Activated CD4-positive, CD25-positive, alpha-beta regulatory T cell treated with anti-CD3 and anti-CD28 coated beads, Interleukin-2, amount 50 U/mL, for 72 hours (primary cell): ENCODE measurements around the gene COIL.

Experiments
- DNase-seq: peaks from one replicate; pipeline ENCODE4 v3.0.0; 2021

The COIL gene

GRCh38 chr17:56933868-56934267 lies 27.0 kb downstream of the COIL start:
- no peak for DNase-seq

DNA sequence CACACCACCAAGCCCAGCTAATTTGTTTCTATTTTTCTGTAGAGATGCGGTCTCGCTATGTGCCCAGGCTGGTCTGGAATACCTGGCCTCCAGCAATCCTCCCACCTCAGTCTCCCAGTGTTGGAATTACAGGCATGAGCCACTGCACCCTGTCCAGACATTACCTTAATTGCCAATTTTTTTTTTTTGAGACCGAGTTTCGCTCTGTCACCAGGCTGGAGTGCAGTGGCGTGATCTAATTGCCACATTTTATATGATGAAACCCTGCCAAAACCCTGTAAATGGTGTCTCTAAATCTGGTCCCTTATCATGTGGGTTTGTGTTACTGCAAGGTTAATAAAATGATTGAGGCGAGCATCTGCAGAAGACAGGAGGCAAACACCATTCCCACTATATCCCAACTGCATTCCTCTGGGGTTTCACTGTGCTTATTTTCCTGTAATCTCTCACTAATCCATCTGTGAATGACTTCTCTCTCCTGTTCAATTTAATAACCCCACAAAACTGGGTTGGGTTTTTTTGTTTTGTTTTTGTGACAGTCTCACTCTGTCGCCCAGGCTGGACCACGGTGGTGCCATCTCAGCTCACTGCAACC lies 27.6 kb downstream of the COIL start:
- DNase-seq, result no peak

GRCh38 chr17:56930739-56931337 lies 30.0 kb downstream of the COIL start:
- DNase-seq, result no peak

- no peak for DNase-seq
Observed at GRCh38 chr17:56929362-56929969, 31.4 kb downstream of the COIL start.

DNA sequence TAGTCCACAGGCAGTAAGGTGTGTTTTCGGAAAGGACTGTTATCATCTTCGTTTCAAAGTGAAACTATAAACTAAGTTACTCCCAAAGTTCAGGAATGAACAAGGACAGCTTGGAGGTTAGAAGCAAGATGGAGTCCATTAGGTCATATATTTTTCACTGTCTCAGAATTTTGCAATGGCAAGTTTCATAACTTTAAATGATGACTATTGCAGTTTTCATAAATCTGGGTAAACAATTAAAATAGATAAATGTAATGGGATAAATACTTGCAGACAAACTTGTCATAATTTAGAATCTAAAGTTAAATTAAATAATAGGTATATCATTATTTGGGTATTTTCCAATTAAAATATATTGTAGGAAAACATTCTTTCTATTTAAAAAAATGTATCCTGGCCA lies 32.3 kb downstream of the COIL start:
- DNase-seq, result no peak

DNA sequence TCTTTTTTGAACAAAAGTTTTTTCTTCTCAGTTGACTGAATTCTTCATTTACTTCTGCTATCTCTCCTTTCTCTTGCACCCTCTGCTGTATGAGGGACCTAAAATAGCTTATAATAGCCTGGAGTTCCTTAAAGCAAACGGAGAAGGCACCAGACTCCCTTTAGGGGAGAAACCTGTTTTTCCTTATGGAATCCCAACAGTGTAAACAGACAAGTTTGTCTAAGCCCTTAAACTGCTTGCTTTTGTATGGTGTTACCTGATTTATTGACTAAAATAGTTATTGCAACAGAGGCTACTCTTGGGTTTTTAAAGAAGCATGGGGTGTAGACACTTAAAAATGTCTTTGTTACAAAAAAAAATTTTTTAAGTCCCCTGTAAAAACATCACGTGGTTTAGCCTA lies 34.1 kb downstream of the COIL start:
- no peak for DNase-seq

DNA sequence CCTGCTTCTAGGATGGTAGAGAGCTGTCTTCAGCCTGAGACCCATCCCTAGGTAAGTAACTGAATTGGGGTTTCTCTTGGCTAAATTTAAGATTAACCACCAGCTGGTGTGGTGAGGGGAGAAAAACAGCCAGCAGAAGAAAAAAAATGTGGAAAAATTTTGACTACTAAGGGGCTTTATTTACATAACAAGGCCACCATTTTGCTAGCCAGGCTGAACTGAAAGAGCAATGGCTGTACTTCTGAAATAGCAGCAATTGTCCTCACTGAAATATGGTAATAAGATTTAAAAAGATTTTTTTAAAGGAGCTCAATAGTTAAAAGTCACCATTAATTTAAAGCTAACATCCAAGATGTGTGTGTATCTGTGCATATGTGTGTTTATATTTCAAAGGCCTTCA lies 34.6 kb downstream of the COIL start:
- DNase-seq, result no peak

GRCh38 chr17:56925088-56925487 lies 35.8 kb downstream of the COIL start:
- DNase-seq, result no peak

DNA sequence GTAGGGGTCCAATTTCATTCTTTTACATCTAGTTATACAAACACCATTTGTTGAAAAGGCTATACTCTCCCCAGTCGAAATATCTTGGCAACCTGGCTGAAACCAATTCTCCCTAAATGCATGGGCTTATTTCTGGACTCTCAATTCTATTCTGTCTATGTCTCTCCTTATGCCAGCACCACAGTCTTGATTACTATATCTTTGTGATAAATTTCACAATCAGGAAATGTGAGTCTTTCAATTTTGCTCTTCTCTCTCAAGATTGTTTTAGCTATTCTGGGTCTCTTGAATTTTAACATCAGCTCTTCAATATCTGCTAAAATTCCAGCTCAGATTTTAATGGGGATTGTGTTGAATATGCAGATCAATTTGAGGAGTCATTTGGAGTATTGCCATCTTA lies 41.1 kb downstream of the COIL start:
- DNase-seq, result no peak

DNA sequence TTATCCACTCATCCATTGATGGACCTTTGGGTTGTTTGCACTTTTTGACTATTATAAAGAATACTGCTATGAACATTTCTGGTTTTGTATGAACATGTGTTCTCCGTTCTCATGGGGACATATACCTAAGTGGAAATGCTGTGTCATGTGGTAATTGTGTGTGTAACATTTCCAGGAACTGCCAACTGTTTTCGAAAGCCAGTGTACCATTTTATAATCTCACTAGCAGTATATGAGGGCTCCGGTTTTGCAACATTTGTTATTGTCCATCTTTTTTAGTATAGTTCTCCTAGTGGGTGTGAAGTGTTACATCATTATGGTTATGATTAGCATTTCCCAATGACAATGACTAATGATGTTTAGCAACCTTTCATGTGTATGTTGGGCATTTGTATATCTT lies 41.9 kb downstream of the COIL start:
- no peak for DNase-seq

DNA sequence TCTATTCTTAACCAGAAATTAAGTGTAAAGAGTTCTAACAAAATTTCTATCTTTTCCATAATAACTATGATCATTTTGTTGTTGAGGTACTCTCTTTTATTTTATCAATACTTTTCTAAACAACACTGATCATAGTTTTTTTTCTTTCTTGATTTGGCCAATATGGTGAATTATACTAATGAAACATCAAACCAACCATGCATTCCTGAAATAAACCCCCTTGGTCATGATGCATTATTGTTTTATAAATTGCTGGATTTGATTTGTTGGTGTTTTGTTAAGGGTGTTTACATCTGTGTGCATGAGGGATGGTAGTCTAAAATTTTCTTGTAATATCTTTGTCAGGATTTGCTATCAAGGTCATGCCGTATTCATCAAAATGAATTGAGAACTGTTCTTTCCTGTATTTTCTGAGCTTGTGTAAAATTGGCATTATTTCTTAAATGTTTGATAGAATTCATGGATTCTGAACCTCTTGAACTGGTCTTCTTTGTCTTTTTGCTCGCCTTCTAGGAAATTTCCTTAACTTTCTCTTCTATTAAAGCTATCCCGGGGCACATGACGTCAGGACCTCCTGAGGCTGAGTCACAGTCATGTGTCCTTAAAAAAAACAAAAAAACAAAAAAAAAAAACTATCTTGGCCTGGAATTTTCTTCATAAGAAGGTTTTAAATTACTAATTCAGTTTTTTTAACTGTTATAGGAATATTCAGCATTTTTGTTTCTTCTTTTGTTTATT lies 43.1 kb downstream of the COIL start:
- DNase-seq, result no peak

DNA sequence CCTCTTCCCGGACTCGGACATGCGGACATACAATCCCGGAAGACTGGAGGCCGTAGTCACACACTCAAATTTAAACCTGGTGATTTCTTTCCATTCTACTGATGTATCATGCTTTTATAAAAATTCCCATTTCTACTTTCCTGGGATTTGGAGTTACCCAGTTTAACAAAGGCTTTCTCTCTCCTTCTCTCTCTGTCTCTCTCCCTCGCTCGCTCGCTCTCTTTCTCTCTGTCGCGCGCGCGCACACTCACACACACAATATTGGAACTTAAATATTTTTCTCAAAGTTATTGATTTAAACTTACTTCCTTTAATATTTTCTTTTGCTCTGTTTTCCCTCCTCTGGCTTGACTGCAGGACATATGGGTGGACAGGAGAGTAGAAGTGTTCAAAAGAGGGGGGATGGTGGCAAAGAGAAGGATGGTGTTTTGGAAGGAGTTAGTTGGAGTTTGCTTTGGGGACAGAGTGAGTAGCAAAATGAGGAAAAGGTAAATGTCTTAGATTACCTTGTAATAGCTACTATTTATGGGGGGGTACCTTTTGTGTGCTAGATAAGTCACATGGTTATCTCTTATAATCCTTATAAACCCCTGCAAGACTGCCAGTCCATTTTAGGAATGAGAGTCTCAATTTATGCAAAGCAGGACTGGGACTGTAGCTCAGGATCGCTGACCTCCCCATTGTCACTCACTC lies 46.1 kb downstream of the COIL start:
- no peak for DNase-seq

GRCh38 chr17:56913867-56914580 lies 46.8 kb downstream of the COIL start, which contains the start of gene TRIM25:
Gene TRIM25 (minus strand): TSS chr17:56914049. CDS start chr17:56913988, 61 bp downstream.
- peak; percentile 77 for DNase-seq

GRCh38 chr17:56913353-56913866 lies 47.4 kb downstream of the COIL start:
- no peak for DNase-seq

DNA sequence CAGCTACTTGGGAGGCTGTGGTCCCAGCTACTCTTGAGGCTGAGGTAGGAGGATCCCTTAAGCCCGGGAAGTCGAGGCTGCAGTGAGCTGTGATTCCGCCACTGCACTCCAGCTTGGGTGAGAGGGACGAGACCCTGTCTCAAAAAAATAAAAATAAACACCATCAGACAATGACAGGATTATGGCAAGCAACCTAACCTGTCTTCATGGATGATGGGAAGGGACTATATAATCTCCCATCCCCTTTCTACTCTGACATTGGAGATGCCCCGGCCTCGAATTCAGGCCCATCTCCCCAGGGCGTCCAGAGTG lies 47.9 kb downstream of the COIL start:
- DNase-seq, result no peak

GRCh38 chr17:56912105-56912999 lies 48.5 kb downstream of the COIL start:
- no peak for DNase-seq

DNA sequence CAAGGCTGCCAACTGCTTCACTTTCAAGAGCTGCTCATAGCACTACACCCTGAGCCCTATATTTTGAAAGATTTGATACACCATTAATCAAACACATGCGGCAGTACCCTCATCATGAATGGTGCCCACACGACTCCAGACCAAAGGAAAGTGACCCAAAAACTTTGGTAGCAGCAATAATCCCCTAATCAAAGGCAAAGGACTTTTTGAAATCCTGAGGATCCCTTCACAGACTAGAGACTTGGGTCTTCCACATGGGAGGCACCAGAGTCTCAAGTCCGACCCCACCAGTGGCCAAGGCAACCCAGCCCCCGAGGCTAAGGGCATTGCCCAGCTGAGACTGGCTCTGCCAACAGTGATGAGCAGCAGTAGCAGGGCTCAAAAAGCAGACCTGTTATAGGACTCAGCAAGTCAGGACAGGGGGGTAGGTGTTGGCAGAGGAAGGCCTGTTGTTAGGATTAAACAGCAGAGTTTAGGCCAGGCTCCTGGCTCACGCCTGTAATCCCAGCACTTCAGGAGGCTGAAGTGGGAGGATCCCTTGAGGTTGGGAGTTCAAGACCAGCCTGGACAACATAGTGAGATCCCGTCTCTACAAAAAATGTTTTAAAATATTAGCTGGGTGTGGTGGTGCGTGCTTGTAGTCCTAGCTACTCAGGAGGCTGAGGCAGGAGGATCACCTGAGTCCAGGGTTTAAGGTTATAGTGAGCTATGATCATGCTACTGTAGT lies 50.2 kb downstream of the COIL start:
- no peak for DNase-seq

- no peak for DNase-seq
Observed at GRCh38 chr17:56909742-56910508, 50.9 kb downstream of the COIL start.

GRCh38 chr17:56908001-56908542 lies 52.8 kb downstream of the COIL start:
- no peak for DNase-seq

DNA sequence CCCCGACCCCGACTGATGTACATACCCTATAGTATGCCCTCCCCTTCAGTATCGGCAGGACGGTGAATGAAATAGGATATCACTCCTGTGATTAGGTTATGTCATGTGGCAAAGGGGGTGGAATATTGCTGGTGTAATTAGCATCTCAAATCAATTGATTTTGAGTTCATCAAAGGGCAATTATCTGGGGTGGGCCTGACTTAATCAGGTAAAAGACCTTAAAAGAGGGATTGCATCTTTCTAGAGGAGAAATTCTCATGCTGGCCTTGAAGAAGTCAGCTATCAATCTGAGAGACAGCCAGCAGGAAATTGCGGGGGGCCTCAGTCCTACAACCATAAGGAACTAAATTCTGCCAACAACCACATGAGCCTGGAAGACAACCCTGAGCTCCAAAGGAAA lies 57.3 kb downstream of the COIL start:
- no peak for DNase-seq
